Sciatic nerve (tissue), 2 donors: Measurements from ENCODE around the gene MAML3. TPM values are rescaled to one million over a fixed set of nuclear protein-coding genes. Genes with fewer than 3 reads are reported as not detected.

Experiments used
- ATAC-seq: fragments of 200-7000 bp; cut with Tn5 transposase; one replicate; pipeline ENCODE4 v1.9.1; 2020; ENCODE audit warnings: mild to moderate bottlenecking, moderate library complexity
- DNase-seq: peaks from one replicate; pipeline ENCODE4 v3.0.0-alpha.2; 2020; ENCODE audit warnings: low spot score
- intact Hi-C: fragments of 100-400 bp; cut with DNase I; formaldehyde crosslinking; loops from one replicate; pipeline ENCODE4 v1.14.2; 2022
- total RNA-seq: library from RNA; stranded (reverse); fragmentation: NEBNext Ultra II Directional; extraction: Animal tissue kit (Norgen Biotek cat#: 25700); gene quantifications from one replicate; pipeline ENCODE4 v1.2.1, GENCODE V29; 2021
- donor health status: DM: no; HTN: no; CAD: no.
- donor health status: DM: no; HTN: no; CAD: no.

The MAML3 gene
- total RNA-seq, result 11.0 TPM

DNA sequence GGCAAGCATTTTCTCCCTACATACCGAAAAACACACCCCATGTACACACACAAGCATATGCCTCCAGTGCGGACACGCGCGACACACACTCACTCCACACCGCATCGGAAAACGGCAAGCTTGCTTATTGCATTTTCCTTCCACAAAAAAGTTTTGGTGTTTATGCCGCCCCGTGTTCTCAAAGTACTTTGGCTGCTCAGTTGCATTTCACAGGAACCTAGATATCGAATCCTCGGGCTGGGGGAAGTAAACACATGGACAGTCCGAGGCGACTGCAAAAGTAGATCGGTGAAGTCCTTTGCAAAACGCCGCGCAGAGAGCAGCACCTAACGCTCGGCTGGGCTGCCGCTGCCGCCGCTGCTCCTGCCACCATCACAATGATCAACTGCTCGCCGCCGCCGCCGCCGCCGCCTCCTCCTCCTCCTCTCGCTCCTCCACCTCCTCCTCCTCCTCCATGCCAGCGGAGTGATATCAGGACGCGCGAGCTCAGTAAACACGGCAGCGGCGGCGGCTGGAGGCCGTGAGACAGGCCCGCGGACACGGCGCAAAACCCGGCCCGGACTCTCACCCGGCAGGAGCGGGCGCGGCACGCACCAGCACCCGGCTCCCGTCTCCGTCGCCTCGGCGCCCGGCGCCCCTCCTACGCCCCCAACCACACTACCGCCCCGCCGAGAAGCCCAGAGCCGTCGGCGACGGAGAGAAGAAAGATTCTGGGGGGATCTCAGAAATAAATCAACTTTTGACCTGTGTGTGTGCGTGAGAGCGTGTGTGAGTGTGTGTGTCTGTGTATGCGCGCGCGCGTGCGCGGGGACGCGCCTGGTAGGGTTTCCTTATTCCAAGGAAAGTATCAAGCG, at the start of gene MAML3:
MAML3 (minus strand) TSS at position 467 of the 854 bp plus-strand sequence. CDS start 857 bp downstream, outside the sequence.
- intact Hi-C loops, result loop anchor here (1.0 to 10.0 kb wide), 3 partner anchors 21 to 419 kb away; no protein-coding TSS in a partner anchor
- ATAC-seq (peak; percentile 81), DNase-seq (peak; percentile 96)

DNA sequence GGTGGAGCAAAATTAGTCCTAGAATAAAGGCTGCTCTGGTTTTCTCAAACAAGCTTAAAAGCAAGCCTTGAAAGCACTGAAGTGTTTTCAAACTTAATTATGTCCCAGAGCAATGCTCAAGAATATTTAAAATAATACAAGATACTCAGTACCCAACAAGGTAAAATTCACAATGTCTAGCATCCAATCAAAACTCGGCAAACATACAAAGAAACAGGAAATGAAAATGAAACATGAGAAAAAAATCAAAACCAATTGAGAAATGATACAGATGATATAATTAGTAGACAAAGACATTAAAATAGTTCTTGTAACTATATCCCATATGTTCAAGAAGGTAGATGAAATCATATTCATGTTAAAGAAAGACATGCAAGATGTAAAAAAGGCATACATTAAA, 45.0 kb upstream of the MAML3 start:
- no peak for ATAC-seq
- DNase-seq, result no peak
- intact Hi-C loops, result no loop called here

DNA sequence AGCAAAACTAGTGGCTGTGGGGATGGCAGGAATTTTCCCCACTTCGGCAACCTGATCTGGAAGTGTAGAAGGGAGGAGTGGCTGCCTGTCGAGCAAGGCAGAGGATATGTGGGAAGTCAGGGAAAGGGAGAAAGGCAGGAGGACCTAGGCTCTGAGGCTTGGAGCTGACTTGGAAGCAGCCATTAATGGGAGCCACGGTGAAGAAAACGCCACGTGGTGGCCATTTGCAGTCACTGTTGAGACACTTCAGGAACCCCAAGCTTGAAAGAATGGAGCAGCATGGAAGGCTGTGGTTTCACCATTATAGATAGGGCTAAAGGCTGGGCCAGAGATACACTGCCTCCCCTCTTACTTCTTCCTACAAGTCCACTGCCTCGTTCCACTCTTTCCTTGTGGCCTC, 41.8 kb upstream of the MAML3 start:
- ATAC-seq, result no peak
- no peak for DNase-seq
- intact Hi-C loops, result no loop called here

DNA sequence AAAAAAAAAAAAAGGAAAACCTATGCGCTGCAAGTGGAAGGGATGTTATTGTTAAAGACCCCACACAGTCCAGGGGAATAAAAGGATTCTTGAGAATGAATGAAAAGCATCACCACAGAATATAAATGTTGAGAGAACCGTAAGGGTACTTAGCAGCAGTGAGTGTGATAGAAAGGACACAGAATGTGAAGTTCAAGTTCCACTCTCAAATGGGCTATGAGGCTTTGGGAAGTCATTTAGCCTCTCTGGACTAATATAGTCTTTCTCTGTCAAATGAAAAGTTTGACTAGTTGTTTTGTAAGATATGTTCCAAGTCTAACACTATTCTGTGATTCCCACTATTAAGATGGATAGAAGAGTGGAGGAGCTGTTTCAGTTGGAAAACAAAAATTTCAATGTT, 35.8 kb upstream of the MAML3 start:
- no peak for DNase-seq
- intact Hi-C loops, result no loop called here
- ATAC-seq, result peak; percentile 21

DNA sequence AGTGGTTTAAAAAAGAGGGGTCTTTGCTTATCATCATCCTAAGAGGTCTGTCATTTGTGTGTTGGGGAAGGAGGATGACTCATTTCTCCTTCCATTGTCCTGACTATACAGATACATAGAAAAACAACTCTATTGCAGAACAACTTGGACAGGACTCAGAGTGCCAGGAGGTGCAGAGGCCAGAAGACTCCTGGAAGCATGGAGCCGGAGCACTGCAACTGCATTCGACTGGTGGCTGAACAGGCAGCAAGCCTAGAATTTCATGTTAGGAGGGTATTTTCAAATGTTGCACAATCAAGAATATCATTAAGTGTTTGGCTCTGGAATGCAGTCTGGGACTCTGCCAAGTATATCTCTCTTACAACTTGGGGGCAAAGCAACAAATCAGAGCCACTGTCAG, 35.0 kb upstream of the MAML3 start:
- intact Hi-C loops, result no loop called here
- ATAC-seq, result peak; percentile 95
- DNase-seq, result no peak

DNA sequence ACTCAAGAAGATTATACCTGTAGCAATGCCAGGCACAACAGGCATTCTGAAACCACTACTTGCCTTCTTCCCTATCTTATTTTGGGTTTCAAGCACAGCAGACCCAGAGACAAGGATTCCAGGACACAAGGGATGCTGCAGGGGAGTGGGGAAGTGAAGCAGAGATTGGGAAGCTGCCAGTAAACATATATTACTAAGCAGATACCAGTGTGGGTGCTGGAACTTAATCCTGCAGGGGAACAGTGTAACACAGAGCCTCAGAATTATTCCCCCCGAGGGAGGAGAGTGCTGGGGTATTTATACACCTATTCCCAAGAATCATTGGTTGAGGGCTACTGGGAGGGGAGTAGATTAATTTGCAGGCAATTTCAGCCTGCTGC, 33.3 kb upstream of the MAML3 start:
- no peak for DNase-seq
- intact Hi-C loops, result no loop called here

DNA sequence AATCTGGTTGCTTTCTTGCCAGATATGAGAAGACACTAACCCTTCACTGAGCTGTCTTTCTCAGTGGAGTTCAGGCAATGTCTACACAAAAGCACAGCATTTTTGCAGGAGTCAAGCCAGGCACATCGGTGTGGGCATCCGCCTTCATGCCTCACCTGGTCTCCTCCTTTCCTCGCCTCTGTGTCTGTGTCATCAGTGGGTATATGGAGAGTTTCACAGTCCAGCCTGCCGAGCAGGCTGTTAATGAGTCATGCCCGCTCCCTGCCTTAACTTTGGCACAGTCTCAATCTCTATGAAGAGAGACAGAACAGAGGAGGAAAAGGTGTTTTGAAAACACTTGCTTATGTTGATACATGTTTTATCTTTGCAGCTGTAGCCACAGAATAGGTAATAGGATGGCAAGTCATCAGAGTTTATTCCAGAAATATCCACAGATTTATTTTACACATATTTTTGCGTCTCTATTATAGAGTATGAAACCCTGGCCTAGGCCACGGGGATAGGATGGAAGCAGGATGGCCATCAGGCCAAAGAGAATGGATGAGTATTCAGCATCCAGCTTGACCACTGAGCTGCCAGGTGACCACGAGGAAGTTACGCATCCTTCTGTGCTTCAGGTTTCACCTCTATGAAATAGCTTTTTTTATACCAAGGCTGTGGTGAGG, 32.8 kb upstream of the MAML3 start:
- ATAC-seq, result no peak

More for the DNA sequence above, 33.3 kb upstream of the MAML3 start:
- no peak for ATAC-seq

DNA sequence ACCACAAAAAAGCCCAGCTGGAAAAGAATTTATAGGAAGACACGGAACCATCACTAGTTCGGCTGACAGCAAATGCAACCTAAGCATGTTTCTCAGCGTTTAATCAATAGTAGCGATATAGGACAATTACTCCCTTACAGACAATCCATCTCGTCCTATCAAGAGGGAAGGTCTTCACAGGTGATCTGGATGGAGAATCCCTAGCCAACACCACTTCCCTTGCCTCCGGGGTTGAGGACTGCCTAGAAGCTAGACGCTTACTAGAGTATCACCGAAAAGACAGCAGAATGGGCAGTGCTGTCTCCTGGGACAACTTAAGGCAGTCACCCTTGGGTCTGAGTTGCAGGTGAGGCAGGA, 32.1 kb upstream of the MAML3 start:
- intact Hi-C loops, result no loop called here
- DNase-seq (no peak), ATAC-seq (no peak)

More for the DNA sequence above, 32.8 kb upstream of the MAML3 start:
- DNase-seq, result no peak
- intact Hi-C loops, result no loop called here

DNA sequence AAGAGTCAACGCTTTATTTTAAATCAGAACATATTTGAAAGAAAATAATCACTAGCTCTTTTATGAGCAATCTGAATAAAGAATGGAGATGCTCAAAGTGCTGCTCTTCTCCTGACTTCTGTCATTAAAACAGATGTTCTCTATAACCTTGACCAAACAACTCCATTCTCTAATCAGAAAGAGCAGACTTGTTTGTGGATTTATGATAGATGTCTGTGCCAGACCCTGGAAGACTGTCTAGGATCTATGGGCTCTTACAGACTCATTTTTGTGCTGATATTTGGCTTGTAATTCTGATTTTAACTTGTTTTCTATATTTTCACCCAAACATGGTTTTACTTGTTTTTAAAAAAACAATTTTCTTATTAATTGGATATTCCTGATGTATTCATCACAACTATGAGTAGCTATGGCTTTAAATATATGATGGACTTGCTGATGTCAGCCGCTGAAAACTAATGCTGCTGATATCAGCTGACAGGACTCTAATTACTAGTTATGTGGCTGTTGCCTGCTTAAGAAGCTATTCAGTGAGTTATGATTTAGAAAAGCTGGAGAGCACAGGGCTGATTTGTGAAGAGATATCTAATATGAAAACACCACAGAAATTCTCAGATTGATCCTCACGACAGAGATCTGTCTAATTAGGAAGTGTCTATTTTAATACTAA, 31.6 kb upstream of the MAML3 start:
- DNase-seq (no peak), ATAC-seq (no peak)
- intact Hi-C loops, result no loop called here

DNA sequence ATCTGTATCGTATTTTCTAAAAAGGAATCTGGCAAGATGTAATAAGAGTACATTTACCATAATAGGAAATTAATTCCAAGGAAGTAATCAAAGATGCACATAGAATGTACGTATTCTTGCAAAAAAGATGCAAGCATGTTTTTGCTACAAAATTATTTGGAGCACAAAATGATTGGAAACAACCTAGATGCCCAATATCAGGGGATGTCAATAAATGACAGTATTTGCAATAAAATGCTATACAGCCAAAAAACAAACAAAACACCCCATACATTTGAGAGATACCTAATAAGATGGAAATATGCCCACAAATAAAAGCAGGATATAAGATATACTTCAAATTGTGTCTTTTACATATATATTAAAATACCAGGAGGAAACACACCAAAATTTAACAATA, 29.3 kb upstream of the MAML3 start:
- intact Hi-C loops, result no loop called here
- ATAC-seq, result no peak
- DNase-seq, result no peak

DNA sequence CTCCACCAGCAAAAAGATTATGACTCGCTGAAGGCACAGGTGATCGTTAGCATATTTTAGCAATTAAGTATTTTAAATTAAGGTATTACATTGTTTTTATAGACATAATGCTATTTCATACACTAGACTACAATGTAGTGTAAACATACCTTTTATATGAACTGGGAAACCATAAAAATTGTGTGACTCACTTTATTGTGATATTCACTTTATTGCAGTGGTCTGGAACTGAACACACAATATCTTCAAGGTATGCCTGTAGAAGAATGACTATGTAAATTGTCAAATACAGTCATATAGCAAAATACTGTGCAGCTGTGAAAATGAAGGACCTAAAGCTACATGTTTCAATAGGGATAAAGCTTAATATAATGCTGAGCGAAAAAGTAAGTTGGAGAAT, 26.6 kb upstream of the MAML3 start:
- DNase-seq (no peak), ATAC-seq (no peak)
- intact Hi-C loops, result no loop called here

DNA sequence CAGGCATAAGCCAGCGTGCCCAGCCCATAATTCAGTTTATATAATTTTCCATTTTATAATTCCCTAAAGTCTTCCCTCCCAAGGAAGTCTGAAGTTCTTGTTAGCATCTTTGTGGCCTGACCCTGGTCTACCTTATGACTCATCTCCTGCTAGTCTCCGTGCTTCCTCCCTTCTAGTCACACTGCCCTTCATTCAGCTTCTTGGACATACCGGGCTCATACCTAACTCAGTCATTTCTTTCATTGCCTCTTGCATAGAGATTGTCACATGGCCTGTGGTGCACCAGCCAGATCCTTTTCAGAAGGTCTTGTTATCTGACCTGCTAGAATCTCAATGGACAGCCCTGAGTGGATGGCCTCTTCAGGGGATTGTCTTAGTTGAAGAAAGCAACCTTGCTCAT, 22.8 kb upstream of the MAML3 start:
- no peak for DNase-seq
- intact Hi-C loops, result no loop called here
- no peak for ATAC-seq

DNA sequence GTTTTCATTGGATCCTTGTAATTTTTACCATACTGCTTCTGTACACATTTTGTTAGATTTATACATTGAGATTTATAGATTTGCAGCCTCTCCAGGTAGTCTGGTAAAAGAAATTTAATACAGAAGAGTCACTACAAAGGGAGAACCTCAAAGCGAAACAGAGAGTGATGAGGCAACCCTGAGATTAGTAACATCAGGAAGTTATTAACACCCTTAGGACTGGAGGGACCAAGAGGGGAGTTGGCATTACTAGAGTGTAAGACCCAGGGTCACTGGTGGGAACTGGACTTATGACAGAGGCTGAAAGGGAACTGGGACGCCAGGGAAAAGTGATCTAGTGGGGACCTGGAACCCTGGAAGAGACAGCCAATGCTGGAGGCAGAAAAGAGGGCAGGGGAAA, 20.6 kb upstream of the MAML3 start:
- DNase-seq (no peak), ATAC-seq (no peak)
- intact Hi-C loops, result no loop called here

DNA sequence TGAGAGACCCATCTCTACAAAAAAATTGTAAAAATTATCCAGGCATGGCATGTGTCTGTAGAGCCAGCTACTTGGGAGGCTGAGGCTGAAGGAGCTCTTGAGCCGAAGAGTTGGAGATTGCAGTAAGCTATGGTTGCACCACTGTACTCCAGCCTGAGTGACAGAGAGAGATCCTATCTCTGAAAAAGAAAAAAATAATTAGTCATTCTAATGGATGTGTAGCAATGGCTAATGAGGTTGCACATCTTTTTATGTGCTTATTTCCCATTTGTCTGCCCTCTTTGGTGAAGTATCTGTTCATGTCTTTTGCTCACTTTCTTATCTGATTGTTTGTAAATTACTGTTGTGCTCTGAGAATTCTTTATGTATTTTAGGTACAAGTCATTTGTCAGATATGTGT, 19.0 kb upstream of the MAML3 start:
- no peak for ATAC-seq
- no peak for DNase-seq
- intact Hi-C loops, result no loop called here

DNA sequence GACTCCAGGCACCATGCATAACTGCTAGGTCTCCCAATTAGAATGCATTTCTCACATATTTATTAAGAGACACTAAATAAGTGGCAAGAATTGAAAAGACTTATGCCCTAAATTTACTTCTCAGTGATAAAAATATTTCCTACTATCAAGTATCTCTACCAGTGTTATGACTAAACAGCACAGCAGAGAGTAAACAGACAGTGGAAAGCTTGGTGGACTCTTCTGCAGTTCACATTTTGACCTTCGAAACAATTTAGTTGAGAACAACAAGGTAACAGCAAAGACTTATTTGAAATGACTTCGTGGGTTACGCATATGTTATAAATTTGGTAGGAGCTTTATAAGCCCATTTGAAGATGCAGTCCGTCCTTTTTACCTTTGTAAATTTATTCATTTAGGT, 16.3 kb upstream of the MAML3 start:
- no peak for ATAC-seq
- DNase-seq, result no peak
- intact Hi-C loops, result no loop called here

DNA sequence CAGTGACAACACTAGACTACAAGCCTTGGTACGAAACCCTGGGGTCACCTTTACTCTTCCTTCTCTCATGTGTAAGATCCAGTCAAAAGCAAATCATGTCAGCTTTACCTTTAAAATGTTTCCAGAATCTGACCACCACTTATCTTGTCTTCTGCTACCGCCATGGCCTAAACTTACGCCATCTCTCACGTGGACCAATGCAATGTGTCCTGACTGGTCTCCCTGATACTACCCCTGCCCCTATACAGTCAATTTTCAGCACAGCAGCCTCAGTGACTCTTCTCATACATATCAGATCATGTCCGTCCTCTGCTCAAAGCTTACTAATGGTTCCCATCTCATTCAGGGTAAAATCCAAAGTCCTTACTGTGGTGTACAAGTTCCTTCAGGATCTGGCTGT, 15.0 kb upstream of the MAML3 start:
- DNase-seq (no peak), ATAC-seq (no peak)
- intact Hi-C loops, result no loop called here

DNA sequence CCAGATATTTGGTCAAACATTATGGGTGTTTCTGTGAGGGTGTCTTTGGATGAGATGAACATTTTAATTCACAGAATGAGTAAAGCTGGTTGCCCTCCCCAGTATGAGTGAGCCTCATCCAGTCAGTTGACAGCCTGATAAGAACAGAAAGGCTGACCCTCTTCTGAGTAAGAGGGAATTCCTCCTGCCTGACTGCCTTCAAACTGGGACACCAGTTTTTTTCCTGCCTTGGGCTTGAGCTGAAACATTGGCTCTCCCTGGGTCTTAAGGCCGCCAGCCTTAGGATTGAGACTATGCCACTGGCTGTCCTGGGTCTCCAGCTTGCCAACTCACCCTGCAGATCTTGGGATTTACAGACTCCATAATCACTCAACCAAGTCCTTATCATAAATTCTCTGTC, 14.5 kb upstream of the MAML3 start:
- DNase-seq (no peak), ATAC-seq (no peak)
- intact Hi-C loops, result no loop called here

DNA sequence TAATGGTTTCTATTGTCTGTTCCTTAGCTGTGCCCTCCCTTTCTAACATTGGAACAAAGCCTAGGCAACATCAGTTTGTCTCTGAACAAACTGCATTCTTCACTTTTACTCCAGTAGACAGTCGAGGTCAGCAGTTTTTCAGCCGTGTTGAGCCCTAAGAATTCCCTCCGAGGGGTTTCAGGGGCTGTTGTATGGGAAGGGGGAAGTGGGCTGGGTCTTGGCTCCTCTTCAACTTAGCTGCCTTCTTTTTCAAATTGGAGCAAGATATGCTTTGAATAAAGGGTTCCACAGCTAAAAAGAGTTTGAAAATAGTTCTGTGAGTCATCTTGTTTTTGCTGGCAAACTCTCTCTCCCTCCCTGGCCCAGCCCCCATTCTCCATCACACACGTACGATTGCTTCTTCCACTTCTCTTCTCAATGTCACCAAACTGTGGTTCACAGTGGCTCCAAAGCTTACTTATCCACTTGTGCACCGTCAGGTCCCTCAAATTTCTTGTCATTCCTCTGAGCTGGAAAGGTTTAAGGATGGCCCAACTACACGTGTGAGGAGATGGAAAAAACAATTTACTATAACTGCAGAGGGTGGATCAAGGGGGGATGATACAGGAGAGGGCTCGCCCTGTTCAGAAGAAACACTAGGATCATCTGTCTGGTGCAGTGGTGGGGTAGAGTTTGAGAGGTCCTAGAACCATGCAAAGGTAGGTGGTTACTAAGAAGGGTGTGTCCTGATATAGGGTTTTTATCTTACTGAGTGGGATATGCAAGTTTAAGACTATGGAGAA, 9.2 kb upstream of the MAML3 start:
- ATAC-seq, result peak; percentile 72
- intact Hi-C loops, result no loop called here

DNA sequence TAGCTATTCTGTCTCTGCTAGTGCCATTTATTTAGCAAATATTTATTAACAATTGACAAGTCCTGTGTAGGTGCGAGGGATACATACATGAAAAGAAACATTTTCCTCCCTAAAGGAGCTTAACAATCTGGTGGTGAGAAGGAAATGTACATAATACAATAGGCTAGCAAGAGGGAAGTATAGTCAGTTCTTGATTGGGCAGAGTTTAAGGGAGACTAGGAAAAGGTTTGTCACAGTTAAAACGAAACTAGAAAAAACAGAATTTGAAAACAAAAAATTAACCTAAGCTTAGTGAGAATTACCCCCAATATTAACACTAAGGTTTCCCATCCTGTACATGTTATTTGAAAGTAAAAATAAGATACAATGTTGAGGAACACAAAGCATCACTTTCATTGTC, 8.6 kb upstream of the MAML3 start:
- no peak for DNase-seq
- intact Hi-C loops, result no loop called here
- no peak for ATAC-seq

More for the DNA sequence above, 9.2 kb upstream of the MAML3 start:
- DNase-seq, result no peak
